CD4-positive, alpha-beta T cell treated with Interleukin-6 at 100 ng/mL for 8 hours (primary cell): Measurements from ENCODE around the gene VPS45.

Experiments used
- DNase-seq: peaks from one replicate; pipeline ENCODE4 v3.0.0-alpha.2; 2020; ENCODE audit warnings: mixed read lengths, low spot score

The VPS45 gene

DNA sequence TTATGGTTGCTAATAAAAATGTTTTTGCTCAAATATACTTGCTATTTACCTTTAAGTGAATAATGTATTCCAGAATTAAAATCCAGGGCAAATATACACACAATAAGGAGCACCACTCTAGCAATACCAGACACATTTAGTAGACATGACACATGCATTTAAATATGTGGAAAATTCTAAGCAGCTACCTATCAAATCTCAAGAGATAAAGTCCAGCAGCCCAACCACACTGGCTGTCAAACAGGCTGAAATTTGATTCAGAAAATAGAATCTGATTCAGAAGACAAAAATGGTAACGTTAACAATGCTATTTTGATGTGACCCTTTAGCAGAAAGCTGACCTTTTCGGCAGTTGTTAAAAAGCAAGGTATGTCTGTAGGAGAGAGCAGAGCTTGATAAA lies 124.4 kb downstream of the VPS45 start:
- DNase-seq, result no peak

DNA sequence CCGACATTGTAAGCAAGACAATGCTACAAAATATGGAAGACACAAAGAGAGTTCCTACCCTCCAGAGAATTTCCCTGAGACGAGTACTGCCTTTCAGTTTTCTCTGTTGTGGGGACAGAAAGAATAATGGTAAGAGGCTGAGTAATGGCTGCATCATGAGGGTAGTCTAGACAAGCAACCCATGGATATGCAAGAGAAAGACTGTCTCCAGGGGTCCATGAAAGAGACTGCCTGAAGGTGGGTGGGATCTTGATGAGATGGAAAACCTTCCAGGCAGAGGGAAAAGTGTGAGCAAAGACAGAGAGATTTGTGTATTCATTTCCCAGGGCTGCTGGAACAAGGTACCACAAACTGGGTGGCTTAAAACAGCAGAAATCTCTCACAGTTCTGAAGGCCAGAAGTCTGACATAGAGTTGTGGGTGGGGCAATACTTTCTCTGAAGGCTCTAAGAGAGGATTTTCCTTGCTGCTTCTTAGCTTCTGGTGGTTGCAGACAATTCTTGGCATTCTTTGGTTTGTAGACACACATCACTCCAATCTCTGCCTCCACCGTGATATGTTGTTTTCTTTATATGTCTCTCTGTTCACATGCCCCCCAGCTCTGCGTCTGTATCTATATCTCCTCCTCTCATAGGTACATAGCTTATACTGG lies 126.9 kb downstream of the VPS45 start:
- DNase-seq, result no peak
